HT-29 (cell line): Measurements from ENCODE around the gene CRISP1. TPM values are rescaled to one million over a fixed set of nuclear protein-coding genes. Genes with fewer than 3 reads are reported as not detected.
"Not testable (repeated sequence)": the region's sequence is repeated elsewhere in the genome, so short reads cannot be mapped to it uniquely, and the experiment has no call there.

ENCODE experiments used
- DNase-seq: peaks from one replicate; pipeline ENCODE4 v3.0.0-alpha.2; 2015; ENCODE audit warnings: low spot score
- total RNA-seq: library from RNA; depleted of rRNA; stranded (reverse); fragments of >200 nt; shearing (Covaris generic); gene quantifications from 2 replicates; pipeline ENCODE4 v1.2.3, GENCODE V29; 2014; rRNA removed

The CRISP1 gene
- not detected in 2 replicates for total RNA-seq

- no peak for DNase-seq
These were observed at the start of gene CRISP1 for GRCh38 chr6:49866485-49866943. Gene CRISP1, minus strand, starts transcription at chr6:49866535. Its CDS starts 9,135 bp downstream, at chr6:49857400.

GRCh38 chr6:49915035-49915434, 48.7 kb upstream of the CRISP1 start:
- DNase-seq, result no peak

GRCh38 chr6:49913636-49914375, 47.5 kb upstream of the CRISP1 start:
- no peak for DNase-seq

GRCh38 chr6:49912196-49912595, 45.9 kb upstream of the CRISP1 start:
- DNase-seq, result no peak

- DNase-seq, result no peak
These were observed 44.9 kb upstream of the CRISP1 start for GRCh38 chr6:49911252-49911651.

- no peak for DNase-seq
These were observed 43.2 kb upstream of the CRISP1 start for GRCh38 chr6:49909563-49909962.

- DNase-seq, result no peak
These were observed 40.2 kb upstream of the CRISP1 start for GRCh38 chr6:49906526-49906925.

- no peak for DNase-seq
These were observed 39.0 kb upstream of the CRISP1 start for GRCh38 chr6:49905296-49905695.

- DNase-seq, result no peak
These were observed 36.5 kb upstream of the CRISP1 start for GRCh38 chr6:49902856-49903255.

- no peak for DNase-seq
These were observed 32.7 kb upstream of the CRISP1 start for GRCh38 chr6:49898904-49899566.

- not testable (repeated sequence) for DNase-seq
These were observed 29.2 kb upstream of the CRISP1 start for GRCh38 chr6:49895553-49895952.

- no peak for DNase-seq
These were observed 25.9 kb upstream of the CRISP1 start for GRCh38 chr6:49892280-49892679.

GRCh38 chr6:49890988-49891387, 24.7 kb upstream of the CRISP1 start:
- DNase-seq, result no peak

GRCh38 chr6:49888742-49889431, 22.6 kb upstream of the CRISP1 start:
- no peak for DNase-seq

GRCh38 chr6:49868951-49869529, 2.7 kb upstream of the CRISP1 start:
- no peak for DNase-seq

GRCh38 chr6:49856282-49856681, 10.1 kb downstream of the CRISP1 start:
- DNase-seq, result no peak

- no peak for DNase-seq
These were observed 11.1 kb downstream of the CRISP1 start for GRCh38 chr6:49855221-49855620.

GRCh38 chr6:49852975-49853374, 13.4 kb downstream of the CRISP1 start:
- no peak for DNase-seq

- DNase-seq, result peak; percentile 67
These were observed 17.0 kb downstream of the CRISP1 start for GRCh38 chr6:49849213-49849907.

GRCh38 chr6:49847673-49848072, 18.7 kb downstream of the CRISP1 start:
- DNase-seq, result no peak

- no peak for DNase-seq
These were observed 19.3 kb downstream of the CRISP1 start for GRCh38 chr6:49847014-49847413.
